Gastroesophageal sphincter (tissue), 3 donors: ENCODE measurements around the gene GAS2L1.

Experiments used
- EP300 ChIP-seq: sonication (generic); formaldehyde crosslinking; IDR thresholded peaks from one replicate; pipeline ENCODE4 v1.6.1; 2017; ENCODE audit warnings: antibody characterized with exemption, mild to moderate bottlenecking
- POLR2A ChIP-seq, 2 donors: fragments of 450-650 bp; IDR thresholded peaks; one replicate each; pipeline ENCODE4 v1.6.1; 2017; ENCODE audit warnings: antibody characterized with exemption in 2 of 2, mild to moderate bottlenecking in 2 of 2, moderate library complexity in 1 of 2
- POLR2AphosphoS5 ChIP-seq: sonication (generic); formaldehyde crosslinking; IDR thresholded peaks from one replicate; pipeline ENCODE4 v1.6.1; 2017; ENCODE audit warnings: antibody characterized with exemption
- TF ChIP-seq, protein P1 (sequence below), 4 experiments: fragments of 200-600 bp in 2 of 4; fragments of 450-650 bp in 2 of 4; sonication (generic) in 1 of 4; IDR thresholded peaks; one replicate each; pipeline ENCODE4 v1.5.1; 2017 to 2019; ENCODE audit warnings: antibody characterized with exemption in 4 of 4, mild to moderate bottlenecking in 2 of 4, moderate library complexity in 2 of 4

DNA sequence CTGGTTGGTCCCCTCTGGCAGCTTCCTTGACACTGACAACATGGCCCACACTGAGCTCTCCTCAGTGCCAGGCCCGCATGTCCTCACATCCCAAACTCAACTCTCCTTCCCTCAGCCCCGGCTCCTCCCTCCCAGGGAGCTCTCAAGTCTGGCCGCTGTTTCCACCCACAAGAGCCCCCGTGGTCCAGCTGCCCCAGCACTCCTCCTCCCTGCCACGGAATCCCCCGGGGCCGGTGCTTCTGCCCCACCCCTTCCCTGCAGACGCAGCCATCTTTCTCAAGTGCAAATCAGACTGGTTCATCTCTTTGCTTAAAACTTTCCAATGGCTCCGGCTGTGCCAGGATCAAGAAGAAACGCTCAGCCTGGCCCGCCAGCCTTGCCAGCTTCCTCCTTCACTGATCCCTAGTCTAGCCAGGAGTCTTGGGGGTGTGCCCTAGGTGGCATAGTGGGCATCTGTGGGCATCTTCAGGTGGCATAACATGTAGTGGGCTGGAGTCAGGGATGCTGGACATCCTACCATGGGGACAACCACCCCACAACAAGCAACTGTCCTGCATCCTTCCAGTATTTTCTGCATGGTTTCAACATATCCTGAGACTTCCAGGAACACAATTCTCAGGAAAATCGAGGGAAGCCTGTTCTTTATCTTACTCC lies 31.3 kb downstream of the GAS2L1 start:
- TF ChIP-seq, protein P1, sequence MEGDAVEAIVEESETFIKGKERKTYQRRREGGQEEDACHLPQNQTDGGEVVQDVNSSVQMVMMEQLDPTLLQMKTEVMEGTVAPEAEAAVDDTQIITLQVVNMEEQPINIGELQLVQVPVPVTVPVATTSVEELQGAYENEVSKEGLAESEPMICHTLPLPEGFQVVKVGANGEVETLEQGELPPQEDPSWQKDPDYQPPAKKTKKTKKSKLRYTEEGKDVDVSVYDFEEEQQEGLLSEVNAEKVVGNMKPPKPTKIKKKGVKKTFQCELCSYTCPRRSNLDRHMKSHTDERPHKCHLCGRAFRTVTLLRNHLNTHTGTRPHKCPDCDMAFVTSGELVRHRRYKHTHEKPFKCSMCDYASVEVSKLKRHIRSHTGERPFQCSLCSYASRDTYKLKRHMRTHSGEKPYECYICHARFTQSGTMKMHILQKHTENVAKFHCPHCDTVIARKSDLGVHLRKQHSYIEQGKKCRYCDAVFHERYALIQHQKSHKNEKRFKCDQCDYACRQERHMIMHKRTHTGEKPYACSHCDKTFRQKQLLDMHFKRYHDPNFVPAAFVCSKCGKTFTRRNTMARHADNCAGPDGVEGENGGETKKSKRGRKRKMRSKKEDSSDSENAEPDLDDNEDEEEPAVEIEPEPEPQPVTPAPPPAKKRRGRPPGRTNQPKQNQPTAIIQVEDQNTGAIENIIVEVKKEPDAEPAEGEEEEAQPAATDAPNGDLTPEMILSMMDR (IDR thresholded peaks at IDR 0.05): no peak
- TF ChIP-seq POLR2A (IDR thresholded peaks at IDR 0.05) (no peak), EP300 (no peak), POLR2AphosphoS5 (no peak)
